Left ventricle myocardium superior (tissue), 1 donor: Measurements from ENCODE around the gene ECI1. TPM values are rescaled to one million over a fixed set of nuclear protein-coding genes. Genes with fewer than 3 reads are reported as not detected.

ENCODE experiments used
- microRNA-seq: library from miRNA; unstranded; fragments of <30 nt; microRNA quantifications from one replicate; pipeline ENCODE4 v1.2.0, GENCODE V29; 2020; ENCODE audit warnings: borderline number of aligned reads
- total RNA-seq: library from RNA; stranded (reverse); fragmentation: NEBNext Ultra II Directional; extraction: Animal tissue kit (Norgen Biotek cat#: 25700); gene quantifications from one replicate; pipeline ENCODE4 v1.2.1, GENCODE V29; 2021
- donor health status: DM: no; HTN: yes; CAD: no; lungs with severe emphysema.

ECI1 gene
- total RNA-seq, 1 donor from 2014 or later = 225 TPM

Small RNA genes lying within 50 kb of the gene (microRNA-seq; reads per million reads assigned to microRNA genes)
- not detected for gene MIR3677
- gene MIR4717 = not detected

Other genes with a start within 250 kb of the ECI1 start
- gene ZNF598, start 241.8 kb downstream of the ECI1 start, total RNA-seq = 16.0 TPM
- not detected for gene NPW, start 231.8 kb downstream of the ECI1 start, total RNA-seq
- gene NHERF2, start 224.7 kb downstream of the ECI1 start, total RNA-seq = 235 TPM
- gene NTHL1, start 203.8 kb downstream of the ECI1 start, total RNA-seq = 22.7 TPM
- gene TSC2, start 203.6 kb downstream of the ECI1 start, total RNA-seq = 83.0 TPM
- 92.9 TPM for gene PKD1, start 115.7 kb downstream of the ECI1 start, total RNA-seq
- 1.7 TPM for gene RAB26, start 103.0 kb downstream of the ECI1 start, total RNA-seq
- 21.4 TPM for gene TRAF7, start 95.8 kb downstream of the ECI1 start, total RNA-seq
- 9.2 TPM for gene CASKIN1, start 55.0 kb downstream of the ECI1 start, total RNA-seq
- 29.9 TPM for gene MLST8, start 46.1 kb downstream of the ECI1 start, total RNA-seq
- gene BRICD5, start 40.7 kb downstream of the ECI1 start, total RNA-seq = 10.0 TPM
- gene PGP, start 36.7 kb downstream of the ECI1 start, total RNA-seq = 42.4 TPM
- 14.2 TPM for gene E4F1, start 28.0 kb downstream of the ECI1 start, total RNA-seq
- gene DNASE1L2, start 15.1 kb downstream of the ECI1 start, total RNA-seq = 0.47 TPM
- 113 TPM for gene RNPS1, start 16.5 kb upstream of the ECI1 start, total RNA-seq
- gene ABCA3, start 89.1 kb upstream of the ECI1 start, total RNA-seq = 7.7 TPM
- gene CCNF, start 177.9 kb upstream of the ECI1 start, total RNA-seq = 1.1 TPM
- gene TEDC2, start 208.5 kb upstream of the ECI1 start, total RNA-seq = 0.67 TPM
- 0.52 TPM for gene NTN3, start 219.7 kb upstream of the ECI1 start, total RNA-seq
- 15.4 TPM for gene TBC1D24, start 223.5 kb upstream of the ECI1 start, total RNA-seq